RPMI7951 (cell line): ENCODE data around the gene FPR3. TPM values are rescaled to one million over a fixed set of nuclear protein-coding genes. Genes with fewer than 3 reads are reported as not detected.

ENCODE experiments used
- DNase-seq: peaks from one replicate; pipeline ENCODE4 v3.0.0-alpha.2; 2012; ENCODE audit warnings: low read depth
- total RNA-seq: library from RNA; depleted of rRNA; stranded (reverse); fragments of >200 nt; shearing (Covaris generic); gene quantifications from 2 replicates; pipeline ENCODE4 v1.2.3, GENCODE V29; 2014

Gene FPR3
- total RNA-seq, 1 experiment from 2014 or later: 0.60 TPM

- peak; percentile 93 for DNase-seq
Observed at GRCh38 chr19:51807111-51807701, 12.2 kb downstream of the FPR3 start.

- no peak for DNase-seq
Observed at GRCh38 chr19:51807925-51808324, 13.0 kb downstream of the FPR3 start.

GRCh38 chr19:51808333-51808986, 13.5 kb downstream of the FPR3 start:
- peak; percentile 85 for DNase-seq

- DNase-seq: no peak
Observed at GRCh38 chr19:51809787-51810186, 14.8 kb downstream of the FPR3 start.

- DNase-seq: peak; percentile 84
Observed at GRCh38 chr19:51810223-51810622, 15.3 kb downstream of the FPR3 start.

GRCh38 chr19:51811344-51811743, 16.4 kb downstream of the FPR3 start:
- no peak for DNase-seq

- no peak for DNase-seq
Observed at GRCh38 chr19:51815043-51815442, 20.1 kb downstream of the FPR3 start.

GRCh38 chr19:51816711-51817110, 21.8 kb downstream of the FPR3 start:
- DNase-seq: no peak

- no peak for DNase-seq
Observed at GRCh38 chr19:51820011-51820410, 25.1 kb downstream of the FPR3 start.

- DNase-seq: no peak
Observed at GRCh38 chr19:51820831-51821446, 26.0 kb downstream of the FPR3 start.

- DNase-seq: no peak
Observed at GRCh38 chr19:51821456-51821855, 26.5 kb downstream of the FPR3 start.

GRCh38 chr19:51821921-51822320, 27.0 kb downstream of the FPR3 start:
- DNase-seq: no peak

GRCh38 chr19:51822325-51822724, 27.4 kb downstream of the FPR3 start:
- peak; percentile 45 for DNase-seq

- no peak for DNase-seq
Observed at GRCh38 chr19:51822946-51823345, 28.0 kb downstream of the FPR3 start.

GRCh38 chr19:51824281-51825005, 29.5 kb downstream of the FPR3 start:
- DNase-seq: no peak

- DNase-seq: no peak
Observed at GRCh38 chr19:51830274-51830673, 35.3 kb downstream of the FPR3 start.

GRCh38 chr19:51837145-51837544, 42.2 kb downstream of the FPR3 start:
- DNase-seq: no peak

GRCh38 chr19:51861870-51862622, 67.1 kb downstream of the FPR3 start:
- no peak for DNase-seq

GRCh38 chr19:51873097-51873496, 78.1 kb downstream of the FPR3 start:
- no peak for DNase-seq
